Naive thymus-derived CD4-positive, alpha-beta T cell (primary cell): ENCODE measurements around the gene ULK4. TPM values are rescaled to one million over a fixed set of nuclear protein-coding genes. Genes with fewer than 3 reads are reported as not detected.

ENCODE experiments used
- ATAC-seq: fragments of 150-1000 bp; cut with Tn5 transposase; 2 replicates; pipeline ENCODE4 v1.10.0; 2021; ENCODE audit warnings: mild to moderate bottlenecking, moderate library complexity
- CTCF ChIA-PET: fragments of 350-600 bp; sonication (Branson Sonifier 250); formaldehyde crosslinking; loops from one replicate; lab custom pipeline; 2021; ENCODE audit warnings: antibody characterized with exemption; lab: Charles Lee
- POLR2A ChIA-PET: fragments of 350-600 bp; sonication (Branson Sonifier 250); formaldehyde crosslinking; loops from one replicate; lab custom pipeline; 2021; ENCODE audit warnings: antibody characterized with exemption, inconsistent platforms; lab: Charles Lee
- DNase-seq, 9 donors: peaks; one replicate each; pipeline versions ENCODE4 v3.0.0 to v3.0.0-alpha.2; 2020 to 2022; ENCODE audit warnings: mixed read lengths in 1 of 9
- H3K27ac ChIP-seq: one replicate; pipeline ENCODE4 v1.7.0; 2013; ENCODE audit warnings: mild to moderate bottlenecking, low read depth, low read length, moderate library complexity
- H3K27me3 ChIP-seq, 2 donors: one replicate each; pipeline ENCODE4 v1.7.0; 2013; ENCODE audit warnings: low read length in 2 of 2, mild to moderate bottlenecking in 2 of 2, moderate library complexity in 2 of 2; ENCODE audit not compliant: control insufficient read depth in 2 of 2, insufficient read depth in 2 of 2
- H3K36me3 ChIP-seq, 3 experiments: 1 replicate in 2 of 3; 2 replicates in 1 of 3; pipeline ENCODE4 v1.7.0; 2013; ENCODE audit warnings: low read length in 3 of 3, mild to moderate bottlenecking in 3 of 3, moderate library complexity in 1 of 3; ENCODE audit not compliant: insufficient read depth in 3 of 3, control insufficient read depth in 2 of 3
- H3K4me1 ChIP-seq, 2 donors: one replicate each; pipeline ENCODE4 v1.7.0; 2013; ENCODE audit warnings: low read length in 2 of 2, mild to moderate bottlenecking in 2 of 2, moderate library complexity in 1 of 2; ENCODE audit not compliant: control insufficient read depth in 2 of 2, insufficient read depth in 2 of 2
- H3K4me3 ChIP-seq: 2 replicates; pipeline ENCODE4 v1.7.0; 2013; ENCODE audit warnings: mild to moderate bottlenecking, low read length
- H3K9me3 ChIP-seq, 3 experiments: 1 replicate in 2 of 3; 2 replicates in 1 of 3; pipeline ENCODE4 v1.7.0; 2013; ENCODE audit warnings: low read length in 3 of 3; ENCODE audit not compliant: control insufficient read depth in 2 of 3
- H3K27ac Mint-ChIP-seq, 9 donors: one replicate each; pipeline ENCODE4 v1.8.0; 2020 to 2022; ENCODE audit warnings: mixed read lengths in 9 of 9, mild to moderate bottlenecking in 8 of 9, moderate library complexity in 5 of 9, inconsistent platforms in 2 of 9
- H3K27me3 Mint-ChIP-seq, 5 donors: one replicate each; pipeline ENCODE4 v1.8.0; 2021 to 2022; ENCODE audit warnings: mixed read lengths in 5 of 5, mild to moderate bottlenecking in 1 of 5
- H3K36me3 Mint-ChIP-seq, 5 donors: one replicate each; pipeline ENCODE4 v1.8.0; 2020 to 2022; ENCODE audit warnings: mixed read lengths in 5 of 5, mild to moderate bottlenecking in 3 of 5, inconsistent platforms in 1 of 5
- H3K4me1 Mint-ChIP-seq, 7 donors: one replicate each; pipeline ENCODE4 v1.8.0; 2020 to 2022; ENCODE audit warnings: mixed read lengths in 7 of 7, mild to moderate bottlenecking in 3 of 7, inconsistent platforms in 1 of 7
- H3K4me3 Mint-ChIP-seq, 10 donors: one replicate each; pipeline ENCODE4 v1.8.0; 2020 to 2022; ENCODE audit warnings: mild to moderate bottlenecking in 10 of 10, mixed read lengths in 10 of 10, moderate library complexity in 6 of 10, inconsistent platforms in 2 of 10
- H3K9me3 Mint-ChIP-seq, 11 donors: one replicate each; pipeline ENCODE4 v1.8.0; 2020 to 2022; ENCODE audit warnings: mixed read lengths in 11 of 11, mild to moderate bottlenecking in 4 of 11, inconsistent platforms in 1 of 11, moderate library complexity in 1 of 11
- intact Hi-C, 2 donors: fragments of 100-400 bp; cut with micrococcal nuclease; formaldehyde crosslinking; loops; one replicate each; pipeline ENCODE4 v1.15.1; 2023
- polyA plus RNA-seq, 2 donors: library from polyadenylated mRNA; unstranded; fragments of 300-500 nt; fragmentation: Illumina TruSeq; gene quantifications; one replicate each; pipeline ENCODE4 v1.2.3, GENCODE V29; 2021
- total RNA-seq, 6 experiments: library from RNA in 5 of 6; stranded (reverse) in 5 of 6; gene quantifications; 1 replicate in 5 of 6; 2 replicates in 1 of 6; pipeline ENCODE4 v1.2.3 and lab custom pipeline; 2021 to 2026

ULK4 gene
- total and polyA plus RNA-seq, 7 experiments from 2014 or later = 6.6 to 22.3 (median 18.9) TPM

DNA sequence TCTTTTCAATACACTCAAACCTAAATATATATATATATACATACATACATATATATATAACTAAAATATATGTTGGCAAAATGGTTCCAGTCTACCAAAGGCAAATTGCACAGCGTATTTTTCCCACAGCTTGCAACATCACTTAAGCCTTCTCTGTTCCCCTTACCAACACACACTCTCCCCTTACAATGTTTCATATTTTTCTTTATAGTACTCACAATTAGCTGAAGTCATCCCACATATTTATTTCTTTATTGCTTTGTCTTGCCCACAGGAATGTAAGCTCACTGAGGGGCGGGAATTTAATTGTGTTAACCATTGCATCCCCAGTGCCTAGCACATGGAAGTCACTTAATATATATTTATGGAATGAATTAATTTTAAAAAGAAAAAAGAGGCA, 288.3 kb downstream of the ULK4 start:
- ATAC-seq (no peak), DNase-seq (no peak)
- Mint-ChIP-seq H3K27me3 (no peaks in the 10 kb centered on the region), H3K36me3 (peaks cover 0 to 41% (median 27%) of the 10 kb centered on the region in 5 donors), H3K9me3 (peaks cover 0 to 16% (median 5%) of the 10 kb centered on the region in 11 donors), H3K27ac (no peak overlapping the region), H3K4me1 (no peaks in the 10 kb centered on the region), H3K4me3 (no peak overlapping the region)
- H3K36me3 ChIP-seq = no peaks in the 10 kb centered on the region
- H3K27me3 ChIP-seq = no peaks in the 10 kb centered on the region
- intact Hi-C loops = no loop called here
- H3K27ac ChIP-seq = no peak overlapping the region
- no peaks in the 10 kb centered on the region for H3K4me1 ChIP-seq
- CTCF ChIA-PET = no interaction called here
- H3K9me3 ChIP-seq = no peaks in the 10 kb centered on the region
- H3K4me3 ChIP-seq = no peak overlapping the region
- POLR2A ChIA-PET = no interaction called here

DNA sequence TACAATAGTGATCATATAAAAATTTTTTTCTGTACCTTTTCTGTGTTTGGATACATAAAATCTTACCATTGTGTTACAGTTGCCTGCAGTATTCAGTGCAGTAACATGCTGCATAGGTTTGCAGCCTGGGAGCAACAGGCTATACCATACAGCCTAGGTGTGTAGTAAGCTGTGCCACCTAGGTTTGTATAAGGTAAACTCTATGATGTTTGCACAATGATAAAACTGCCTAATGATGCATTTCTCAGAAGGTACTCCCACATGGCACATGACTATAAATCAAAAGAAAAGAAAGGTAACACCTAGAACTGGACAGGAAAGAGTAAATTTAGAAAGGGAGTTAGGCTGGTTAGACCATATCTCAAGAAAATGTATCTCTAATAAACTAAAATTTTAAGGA, 293.5 kb downstream of the ULK4 start:
- no peaks in the 10 kb centered on the region for H3K27me3 Mint-ChIP-seq
- H3K9me3 Mint-ChIP-seq = peaks cover 3 to 44% (median 15%) of the 10 kb centered on the region in 11 donors
- POLR2A ChIA-PET = no interaction called here

DNA sequence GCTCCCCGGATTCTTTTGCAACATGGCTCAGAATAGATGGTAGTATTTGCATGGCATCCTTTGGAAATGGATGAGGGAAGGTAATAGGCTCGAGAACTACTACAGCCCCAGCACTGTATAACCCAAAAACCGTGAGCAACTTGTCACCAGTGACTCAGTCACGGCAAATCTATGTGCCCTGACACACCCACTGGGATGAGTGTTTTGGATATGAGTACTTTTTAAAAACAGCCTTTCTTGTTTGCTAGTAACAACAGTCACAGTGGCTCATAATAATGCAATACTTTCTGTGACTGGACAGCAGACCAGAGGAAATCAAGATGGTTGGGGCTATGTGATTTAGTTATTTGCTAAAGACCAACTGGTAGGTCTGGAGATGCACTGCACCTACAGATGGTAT, 299.6 kb downstream of the ULK4 start:
- Histone ChIP-seq H3K27ac (no peak overlapping the region), H3K27me3 (no peaks in the 10 kb centered on the region), H3K9me3 (peaks cover 0 to 8% (median 7%) of the 10 kb centered on the region in 3 experiments), H3K4me1 (no peaks in the 10 kb centered on the region), H3K4me3 (no peak overlapping the region), H3K36me3 (peaks cover 0 to 4% (median 0%) of the 10 kb centered on the region in 3 experiments)
- Mint-ChIP-seq H3K36me3 (peaks cover 2 to 77% (median 73%) of the 10 kb centered on the region in 5 donors), H3K4me3 (no peak overlapping the region), H3K27me3 (no peaks in the 10 kb centered on the region), H3K27ac (no peak overlapping the region), H3K4me1 (no peaks in the 10 kb centered on the region), H3K9me3 (peaks cover 3 to 30% (median 13%) of the 10 kb centered on the region in 11 donors)
- ChIA-PET CTCF (no interaction called here), POLR2A (no interaction called here)
- ATAC-seq (no peak), DNase-seq (no peak)
- intact Hi-C loops = no loop called here

More for the DNA sequence above, 293.5 kb downstream of the ULK4 start:
- Mint-ChIP-seq H3K27ac (no peak overlapping the region), H3K4me1 (no peaks in the 10 kb centered on the region), H3K4me3 (no peak overlapping the region), H3K36me3 (peaks cover 2 to 69% (median 53%) of the 10 kb centered on the region in 5 donors)
- DNase-seq = no peak
- peaks cover 0 to 8% (median 7%) of the 10 kb centered on the region in 3 experiments for H3K9me3 ChIP-seq
- no peaks in the 10 kb centered on the region for H3K4me1 ChIP-seq
- CTCF ChIA-PET = no interaction called here
- no peak overlapping the region for H3K4me3 ChIP-seq
- intact Hi-C loops = no loop called here
- H3K27me3 ChIP-seq = no peaks in the 10 kb centered on the region
- H3K27ac ChIP-seq = no peak overlapping the region
- peaks cover 0 to 4% (median 0%) of the 10 kb centered on the region in 3 experiments for H3K36me3 ChIP-seq
- ATAC-seq = no peak

DNA sequence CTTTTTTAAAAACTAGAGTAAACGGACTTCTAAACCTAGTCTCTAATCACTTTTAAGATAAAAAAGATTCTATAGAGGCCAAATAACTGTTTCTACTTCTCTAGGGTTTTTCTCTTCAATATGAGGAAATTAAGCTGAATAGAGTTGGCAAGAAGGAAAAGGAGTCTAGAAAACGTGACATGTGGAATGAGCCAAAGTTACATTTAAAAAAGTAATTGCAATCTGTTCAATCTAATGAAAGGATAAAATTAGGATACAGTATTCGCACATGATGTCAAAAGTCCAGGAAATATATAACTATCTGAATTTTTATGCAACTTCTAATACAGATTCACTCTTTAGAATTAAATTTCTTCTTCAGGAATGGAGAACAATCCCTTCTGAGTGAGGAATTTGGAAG, 300.1 kb downstream of the ULK4 start:
- Mint-ChIP-seq H3K27ac (no peak overlapping the region), H3K4me3 (no peak overlapping the region), H3K4me1 (no peaks in the 10 kb centered on the region), H3K9me3 (peaks cover 3 to 30% (median 13%) of the 10 kb centered on the region in 11 donors), H3K27me3 (no peaks in the 10 kb centered on the region), H3K36me3 (peaks cover 2 to 77% (median 71%) of the 10 kb centered on the region in 5 donors)
- DNase-seq (no peak), ATAC-seq (no peak)
- ChIA-PET CTCF (no interaction called here), POLR2A (no interaction called here)
- H3K36me3 ChIP-seq = peaks cover 0 to 4% (median 0%) of the 10 kb centered on the region in 3 experiments
- intact Hi-C loops = no loop called here
- H3K9me3 ChIP-seq = peaks cover 0 to 8% (median 7%) of the 10 kb centered on the region in 3 experiments
- no peak overlapping the region for H3K4me3 ChIP-seq
- no peaks in the 10 kb centered on the region for H3K27me3 ChIP-seq
- no peaks in the 10 kb centered on the region for H3K4me1 ChIP-seq
- H3K27ac ChIP-seq = no peak overlapping the region

DNA sequence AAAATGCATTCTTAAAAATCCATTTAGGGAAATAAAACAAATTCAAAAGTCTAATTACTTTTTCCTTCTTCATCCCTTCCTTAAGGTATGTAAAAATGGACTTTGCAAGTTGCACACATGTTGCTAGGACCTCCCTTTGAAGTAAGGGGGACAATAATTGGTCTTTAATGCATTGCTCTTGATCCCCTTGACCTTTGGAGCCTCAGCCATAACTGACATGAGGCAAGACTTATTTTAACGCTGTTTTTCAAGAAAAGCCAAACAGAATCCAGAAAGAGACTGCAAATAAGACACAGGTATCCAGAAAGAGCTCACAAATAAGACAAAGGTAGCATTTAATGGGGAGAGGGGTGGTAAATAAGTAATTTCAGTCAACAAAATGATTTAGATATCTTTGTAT, 301.4 kb downstream of the ULK4 start:
- Histone ChIP-seq H3K27me3 (no peaks in the 10 kb centered on the region), H3K4me3 (no peak overlapping the region), H3K36me3 (peaks cover 0 to 4% (median 0%) of the 10 kb centered on the region in 3 experiments), H3K9me3 (no peaks in the 10 kb centered on the region), H3K4me1 (no peaks in the 10 kb centered on the region), H3K27ac (no peak overlapping the region)
- no peak overlapping the region for H3K27ac Mint-ChIP-seq
- DNase-seq (no peak), ATAC-seq (no peak)
- H3K9me3 Mint-ChIP-seq = peaks cover 3 to 19% (median 8%) of the 10 kb centered on the region in 11 donors
- H3K36me3 Mint-ChIP-seq = peaks cover 0 to 65% (median 60%) of the 10 kb centered on the region in 5 donors
- POLR2A ChIA-PET = no interaction called here
- H3K4me3 Mint-ChIP-seq = no peak overlapping the region
- CTCF ChIA-PET = no interaction called here
- no peaks in the 10 kb centered on the region for H3K27me3 Mint-ChIP-seq
- no peaks in the 10 kb centered on the region for H3K4me1 Mint-ChIP-seq
- intact Hi-C loops = no loop called here

DNA sequence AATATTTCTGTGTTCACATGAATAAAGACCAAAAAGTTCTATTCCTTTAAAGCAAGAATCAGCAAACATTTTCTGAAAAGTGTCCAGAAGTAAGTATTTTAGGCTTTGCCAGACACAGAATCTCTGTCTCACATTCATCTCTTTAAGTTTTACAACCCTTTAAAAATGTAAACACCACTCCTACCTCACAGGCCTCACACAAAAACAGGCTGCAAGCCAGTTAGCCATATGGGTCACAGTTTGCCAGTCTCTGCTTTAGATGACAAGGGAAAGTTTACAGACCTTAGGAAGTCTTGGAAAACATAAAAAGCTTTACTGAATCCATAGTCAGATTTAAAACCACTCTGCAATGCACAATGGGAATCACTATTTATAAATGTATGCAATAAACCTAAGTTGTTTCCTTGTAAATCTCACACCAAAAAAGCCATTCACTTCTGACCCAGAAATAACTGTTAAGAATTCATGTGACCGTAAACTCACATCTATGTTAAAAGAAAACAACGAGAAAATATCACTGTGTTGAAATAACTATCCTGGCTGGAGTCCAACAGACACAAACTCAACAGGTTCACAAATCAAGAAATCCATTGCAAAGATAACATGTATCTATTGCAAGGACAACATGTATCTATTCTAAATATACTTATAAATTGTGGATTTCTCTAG, 308.2 kb downstream of the ULK4 start:
- ChIA-PET POLR2A (no interaction called here), CTCF (interaction anchor here (0.6 kb wide), 1 partner anchor 539 kb away, joined by 5 read pairs; no protein-coding TSS in a partner anchor)
- no peak overlapping the region for H3K4me3 Mint-ChIP-seq
- H3K27me3 Mint-ChIP-seq = no peaks in the 10 kb centered on the region
- DNase-seq (no peak), ATAC-seq (no peak)
- H3K9me3 ChIP-seq = no peaks in the 10 kb centered on the region
- no peak overlapping the region for H3K27ac ChIP-seq
- no peaks in the 10 kb centered on the region for H3K27me3 ChIP-seq
- H3K4me1 Mint-ChIP-seq = peaks cover 0 to 2% (median 0%) of the 10 kb centered on the region in 7 donors
- intact Hi-C loops = loop anchor here in 1 of 2 donors (2.0 kb wide), 1 partner anchor 267 kb away; no protein-coding TSS in a partner anchor
- H3K36me3 Mint-ChIP-seq = peaks cover 0 to 44% (median 34%) of the 10 kb centered on the region in 5 donors
- H3K9me3 Mint-ChIP-seq = peaks cover 0 to 8% (median 3%) of the 10 kb centered on the region in 11 donors
- no peaks in the 10 kb centered on the region for H3K4me1 ChIP-seq
- no peak overlapping the region for H3K27ac Mint-ChIP-seq
- no peak overlapping the region for H3K4me3 ChIP-seq
- no peaks in the 10 kb centered on the region for H3K36me3 ChIP-seq
